Fibroblast of skin of left quadriceps (primary cell): ENCODE measurements around the gene C2CD2L.
"Not testable (repeated sequence)": the region's sequence is repeated elsewhere in the genome, so short reads cannot be mapped to it uniquely, and the experiment has no call there.

Experiments used
- DNase-seq, 2 experiments: peaks; one replicate each; pipeline ENCODE4 v3.0.0-alpha.2; 2013; ENCODE audit warnings: low read depth in 2 of 2

Gene C2CD2L

DNA sequence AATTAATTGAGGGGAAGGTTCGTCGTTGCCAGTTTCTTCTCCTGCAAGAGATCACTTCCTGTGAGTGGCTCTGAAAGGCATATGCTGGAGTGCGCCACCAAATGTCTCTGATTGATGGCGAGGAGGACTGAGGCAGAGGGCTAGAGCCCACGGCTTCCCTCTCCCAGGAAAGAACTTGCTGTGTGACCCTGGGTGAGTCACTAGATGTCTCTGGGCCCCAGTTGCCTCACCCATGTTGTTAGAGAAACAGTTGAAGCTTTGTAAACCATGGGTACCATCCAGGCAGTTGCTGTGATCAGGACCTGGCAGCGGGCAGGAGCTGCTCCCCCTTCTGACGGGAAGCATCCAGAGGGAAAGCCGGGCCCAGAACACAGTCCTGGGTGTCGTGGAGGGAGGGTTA lies 44.9 kb downstream of the C2CD2L start:
- DNase-seq, result no peak

- no peak for DNase-seq
Observed at GRCh38 chr11:119152604-119153003, 45.5 kb downstream of the C2CD2L start.

DNA sequence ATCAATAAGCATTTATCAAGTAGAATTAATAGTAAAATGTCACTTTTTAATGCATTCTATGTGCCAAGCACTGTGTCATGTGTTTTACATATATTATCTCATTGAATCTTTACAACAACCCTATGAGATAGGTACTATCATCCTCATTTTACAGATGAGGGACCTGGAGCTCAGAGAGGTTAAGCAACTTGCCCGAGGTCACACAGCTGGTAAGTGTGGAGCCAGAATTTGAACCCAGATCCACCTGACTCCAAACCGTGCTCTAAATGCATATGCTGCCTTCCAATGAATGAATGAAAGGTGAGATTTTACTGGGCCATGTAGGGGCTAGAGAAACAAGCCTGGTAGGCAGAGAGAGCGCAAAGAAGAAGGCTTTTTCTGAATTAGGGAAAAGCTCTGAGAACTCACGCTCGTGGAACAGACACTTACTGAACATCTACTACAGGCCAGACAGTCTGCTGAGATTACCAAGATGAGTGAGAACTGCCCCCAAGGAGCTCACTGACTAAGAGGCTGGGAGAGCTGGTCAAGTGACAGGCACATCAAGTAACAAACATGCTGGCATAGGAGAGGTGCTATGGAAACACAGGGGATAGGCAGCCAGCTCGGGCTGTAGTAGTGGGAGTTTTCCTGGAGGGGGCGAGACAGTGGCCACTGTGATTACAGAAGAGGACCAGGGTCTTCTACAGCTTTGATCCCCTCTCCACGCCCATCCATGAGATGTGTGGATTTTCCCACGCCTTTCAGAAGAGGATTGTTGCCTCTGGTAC lies 46.1 kb downstream of the C2CD2L start:
- no peak for DNase-seq

DNA sequence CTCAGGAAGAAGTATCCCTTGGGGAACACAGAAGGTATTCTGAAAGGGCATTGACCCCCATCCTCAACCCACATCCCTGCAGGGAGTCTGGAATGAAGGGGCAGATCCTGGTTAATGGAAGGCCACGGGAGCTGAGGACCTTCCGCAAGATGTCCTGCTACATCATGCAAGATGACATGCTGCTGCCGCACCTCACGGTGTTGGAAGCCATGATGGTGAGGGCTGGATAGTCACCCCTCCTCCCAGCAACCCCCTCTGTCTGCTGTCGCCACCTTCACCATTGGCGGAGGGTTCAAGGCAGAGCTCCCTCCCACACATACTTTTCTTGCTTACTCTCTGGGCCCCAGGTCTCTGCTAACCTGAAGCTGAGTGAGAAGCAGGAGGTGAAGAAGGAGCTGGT lies 47.0 kb downstream of the C2CD2L start:
- no peak for DNase-seq

DNA sequence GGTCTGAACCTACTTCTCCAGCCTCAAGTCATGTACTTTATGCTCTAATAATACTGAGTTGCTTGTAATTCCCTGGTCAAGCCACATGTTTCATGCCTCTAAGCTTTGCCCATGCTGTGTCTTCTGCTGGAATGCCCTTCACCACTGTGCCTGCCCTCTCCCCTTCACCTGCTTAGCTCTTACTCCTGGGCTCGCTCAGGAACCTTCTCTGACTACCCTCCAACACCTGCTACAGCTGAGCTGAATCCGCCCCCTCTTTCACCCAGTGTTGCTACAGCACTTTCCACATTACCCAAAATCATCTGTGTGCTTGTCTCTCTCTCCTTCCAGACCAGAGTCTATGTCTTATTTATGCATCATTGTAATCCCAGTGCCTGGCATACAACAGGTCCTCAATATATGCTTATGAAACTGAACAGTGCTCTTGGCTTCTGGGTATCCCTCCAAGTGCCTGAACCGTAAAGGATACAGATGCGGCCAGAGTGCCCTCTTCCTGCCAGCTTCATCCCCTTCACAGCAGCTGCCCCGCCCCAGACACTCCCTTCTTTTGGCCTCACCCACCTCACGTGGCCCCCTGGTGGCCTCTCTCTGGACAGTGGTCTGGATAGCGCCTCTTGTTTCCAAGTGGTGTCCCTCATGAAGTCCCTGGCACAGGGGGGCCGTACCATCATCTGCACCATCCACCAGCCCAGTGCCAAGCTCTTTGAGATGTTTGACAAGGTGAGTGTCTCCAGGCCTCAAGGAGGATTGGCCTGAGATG lies 48.8 kb downstream of the C2CD2L start:
- no peak for DNase-seq

DNA sequence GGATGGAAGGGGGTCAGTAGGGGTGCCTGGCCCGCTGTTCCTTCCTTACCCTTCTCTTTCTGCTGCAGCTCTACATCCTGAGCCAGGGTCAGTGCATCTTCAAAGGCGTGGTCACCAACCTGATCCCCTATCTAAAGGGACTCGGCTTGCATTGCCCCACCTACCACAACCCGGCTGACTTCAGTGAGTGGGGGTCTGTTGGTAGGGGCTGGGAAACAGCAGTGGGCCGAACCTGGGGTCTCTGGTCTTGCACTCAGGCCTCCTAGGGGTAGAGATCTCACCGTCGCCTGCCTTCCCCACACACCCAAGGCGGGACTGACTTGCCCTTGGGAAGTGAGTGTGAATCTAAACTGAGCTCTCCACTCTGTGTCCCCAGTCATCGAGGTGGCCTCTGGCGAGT lies 49.4 kb downstream of the C2CD2L start:
- DNase-seq, result no peak

- DNase-seq, result no peak
Observed at GRCh38 chr11:119157063-119157462, 49.9 kb downstream of the C2CD2L start.

GRCh38 chr11:119158467-119158866 lies 51.3 kb downstream of the C2CD2L start:
- no peak for DNase-seq

DNA sequence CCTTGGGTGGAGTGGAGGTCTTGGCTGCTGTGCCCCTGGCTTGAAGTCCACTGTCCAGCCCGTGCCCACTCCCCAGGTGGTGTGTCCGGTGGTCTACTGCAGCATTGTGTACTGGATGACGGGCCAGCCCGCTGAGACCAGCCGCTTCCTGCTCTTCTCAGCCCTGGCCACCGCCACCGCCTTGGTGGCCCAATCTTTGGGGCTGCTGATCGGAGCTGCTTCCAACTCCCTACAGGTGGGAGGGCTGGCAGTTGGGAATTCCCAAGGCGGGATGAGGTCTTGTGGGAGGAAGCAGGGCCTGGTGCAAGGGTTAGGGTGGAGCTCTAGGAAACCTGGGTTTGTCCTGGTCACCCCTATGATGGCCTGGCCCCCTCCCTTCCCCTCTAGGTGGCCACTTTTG lies 53.0 kb downstream of the C2CD2L start:
- DNase-seq, result no peak

- no peak for DNase-seq
Observed at GRCh38 chr11:119161871-119162270, 54.7 kb downstream of the C2CD2L start.

DNA sequence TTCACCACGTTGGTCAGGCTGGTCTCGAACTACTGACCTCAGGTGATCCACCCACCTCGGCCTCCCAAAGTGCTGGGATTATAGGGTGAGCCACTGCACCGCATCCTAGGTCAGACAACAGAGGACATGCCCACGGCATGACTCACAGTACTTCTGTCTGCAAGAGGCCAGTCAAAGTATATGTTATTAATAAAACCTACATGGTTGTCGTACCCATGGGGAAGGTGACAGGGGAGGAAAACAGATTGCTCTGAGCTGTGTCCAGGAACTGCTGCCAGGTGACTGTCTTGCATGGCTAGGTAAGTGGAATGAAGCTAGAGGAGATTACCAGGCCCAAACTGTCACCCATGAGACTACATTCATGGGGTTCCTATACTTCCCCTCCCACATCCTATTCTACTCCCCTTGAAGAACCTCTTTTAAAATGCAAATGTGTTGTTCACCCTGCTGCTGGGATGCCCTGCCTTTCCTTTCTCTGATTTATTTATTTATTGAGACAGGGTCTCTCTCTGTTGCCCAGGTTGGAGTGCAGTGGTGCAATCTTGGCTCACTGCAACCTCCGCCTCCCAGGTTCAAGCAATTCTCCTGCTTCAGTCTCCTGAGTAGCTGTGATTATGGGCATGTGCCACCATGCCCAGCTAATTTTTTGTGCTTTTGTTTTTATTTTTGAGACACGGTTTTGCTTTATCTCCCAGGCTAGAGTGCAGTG lies 59.4 kb downstream of the C2CD2L start:
- no peak for DNase-seq

DNA sequence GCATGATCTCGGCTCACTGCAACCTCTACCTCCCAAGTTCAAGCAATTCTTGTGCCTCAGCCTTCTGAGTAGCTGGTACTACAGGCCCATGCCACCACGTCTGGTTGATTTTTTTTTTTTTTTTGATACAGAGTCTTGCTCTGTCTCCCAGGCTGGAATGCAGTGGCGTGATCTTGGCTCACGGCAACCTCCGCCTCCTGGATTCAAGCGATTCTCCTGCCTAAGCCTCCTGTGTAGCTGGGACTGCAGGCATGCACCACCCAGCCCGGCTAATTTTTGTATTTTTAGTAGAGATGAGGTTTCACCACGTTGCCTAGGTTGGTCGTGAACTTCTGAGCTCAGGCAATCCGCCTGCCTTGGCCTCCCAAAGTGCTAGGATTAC lies 59.9 kb downstream of the C2CD2L start:
- DNase-seq, result not testable (repeated sequence)

DNA sequence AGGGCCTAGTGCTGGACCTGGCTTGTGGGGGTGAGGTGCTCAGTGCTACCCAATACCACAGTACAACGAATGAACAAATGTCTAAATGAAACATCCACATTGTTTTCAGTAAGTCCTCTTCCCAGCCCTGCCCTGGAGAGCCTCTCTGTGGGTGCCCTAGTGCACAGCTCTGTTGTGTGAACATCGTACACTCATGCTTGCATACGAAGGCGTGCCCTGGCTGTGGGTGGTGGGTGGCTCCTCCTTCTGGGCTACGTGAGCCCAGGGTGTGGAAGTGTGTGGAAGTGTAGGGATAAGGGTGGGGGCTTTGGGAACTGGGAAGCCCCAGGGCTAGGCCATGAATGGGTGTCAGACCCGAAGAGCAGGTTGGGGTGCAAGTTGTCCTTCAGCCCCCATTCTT lies 60.8 kb downstream of the C2CD2L start:
- DNase-seq, result no peak
